Measurements from ENCODE around the gene NCAN. TPM values are rescaled to one million over a fixed set of nuclear protein-coding genes. Genes with fewer than 3 reads are reported as not detected.

The NCAN gene
- total RNA-seq, 1 donor from 2014 or later = 0.17 TPM

DNA sequence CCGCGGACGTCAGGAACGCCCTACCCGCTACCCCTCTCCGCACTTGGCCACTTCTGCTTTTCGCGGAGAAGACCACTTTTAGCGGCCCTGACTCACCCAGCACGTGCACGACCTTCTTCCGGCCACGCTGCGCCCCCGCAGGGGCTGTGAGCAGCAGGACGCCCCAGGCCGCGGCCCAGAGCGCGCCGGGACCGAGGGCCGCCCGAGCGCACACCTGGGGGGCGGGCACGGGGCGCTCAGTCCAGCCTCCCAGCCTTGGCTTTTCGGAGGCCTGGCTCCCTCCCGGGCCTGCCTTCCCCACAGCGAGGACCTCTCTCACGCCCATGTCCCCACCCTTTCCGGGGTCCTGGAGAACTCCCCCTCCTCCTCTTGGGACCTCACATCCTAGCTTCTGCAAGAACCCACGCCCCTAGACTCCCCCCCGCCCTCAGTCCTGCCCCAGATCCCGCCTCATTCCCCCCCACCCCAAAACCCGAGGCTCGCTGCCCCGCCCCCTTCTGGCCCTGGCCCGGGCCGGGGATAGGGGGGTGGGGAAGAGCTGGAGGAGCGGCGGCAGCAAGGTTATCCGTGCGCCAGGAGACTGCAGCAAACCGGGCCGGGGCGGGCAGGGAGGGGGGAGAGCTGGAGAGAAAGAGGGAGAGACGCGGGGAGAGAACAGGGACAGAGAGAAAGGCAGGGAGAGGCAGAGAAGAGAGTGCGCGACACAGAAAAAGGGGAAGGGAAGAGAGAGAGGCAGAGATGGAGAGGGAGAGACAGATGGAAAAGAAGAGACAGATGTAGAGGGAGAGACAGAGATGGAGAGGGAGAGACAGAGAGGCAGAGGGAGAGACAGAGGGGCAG is 49.8 kb downstream of the NCAN start:
- H3K4me3 ChIP-seq (ENCODE audit: low read depth, low read length) = no peak overlapping the region
- peaks cover 49% of the 10 kb centered on the region for H3K27me3 ChIP-seq (ENCODE audit: control insufficient read depth, insufficient read depth, low read length)
- no peak for TF ChIP-seq CTCF (IDR thresholded peaks at IDR 0.05; ENCODE audit: insufficient read depth, low read length, poor library complexity, severe bottlenecking)

GRCh38 chr19:19262190-19263057 is 50.7 kb downstream of the NCAN start:
- no peak overlapping the region for H3K4me3 ChIP-seq (ENCODE audit: low read depth, low read length)
- H3K36me3 ChIP-seq (ENCODE audit: control insufficient read depth, insufficient read depth, low read length) = no peaks in the 10 kb centered on the region
- peaks cover 43% of the 10 kb centered on the region for H3K27me3 ChIP-seq (ENCODE audit: control insufficient read depth, insufficient read depth, low read length)
- DNase-seq (ENCODE audit: low read depth) = no peak
- no peak for TF ChIP-seq CTCF (IDR thresholded peaks at IDR 0.05; ENCODE audit: insufficient read depth, low read length, poor library complexity, severe bottlenecking)

More for the DNA sequence above, 49.8 kb downstream of the NCAN start:
- no peak for DNase-seq (ENCODE audit: low read depth)
- H3K36me3 ChIP-seq (ENCODE audit: control insufficient read depth, insufficient read depth, low read length) = no peaks in the 10 kb centered on the region

DNA sequence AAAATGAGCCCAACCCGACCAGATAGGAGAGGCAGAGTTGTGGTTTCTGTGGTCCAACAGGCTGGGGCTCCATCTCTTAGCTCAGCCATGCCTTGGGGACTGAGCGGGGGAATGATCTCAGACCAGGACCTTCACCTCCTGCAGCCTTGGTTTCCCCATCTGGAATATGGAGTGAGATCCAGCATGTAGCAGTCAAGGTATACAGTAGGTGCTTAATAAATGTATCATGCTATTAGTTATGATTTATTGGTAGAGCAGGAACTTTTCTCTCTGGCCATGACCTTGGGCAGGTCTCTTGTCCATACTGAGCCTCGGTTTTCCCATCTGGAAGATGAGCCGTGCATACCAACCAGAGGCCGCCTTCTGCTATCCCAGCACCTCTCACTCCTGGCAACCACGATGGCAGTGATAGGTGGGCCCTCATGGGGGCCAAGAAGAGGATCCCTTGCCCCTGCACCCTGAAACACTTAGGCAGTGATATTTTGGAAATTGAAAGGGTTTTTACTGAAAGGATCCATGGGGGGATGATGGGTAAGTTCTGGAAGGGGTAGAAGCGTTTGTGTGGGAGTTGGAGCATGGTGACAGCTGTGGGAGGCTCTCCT is 52.2 kb downstream of the NCAN start:
- Histone ChIP-seq H3K4me3 (ENCODE audit: low read depth, low read length) (no peak overlapping the region), H3K36me3 (ENCODE audit: control insufficient read depth, insufficient read depth, low read length) (no peaks in the 10 kb centered on the region), H3K27me3 (ENCODE audit: control insufficient read depth, insufficient read depth, low read length) (peaks cover 41% of the 10 kb centered on the region)
- DNase-seq (ENCODE audit: low read depth) = no peak
- no peak for TF ChIP-seq CTCF (IDR thresholded peaks at IDR 0.05; ENCODE audit: insufficient read depth, low read length, poor library complexity, severe bottlenecking)

GRCh38 chr19:19267305-19267704 is 55.5 kb downstream of the NCAN start:
- TF ChIP-seq CTCF (IDR thresholded peaks at IDR 0.05; ENCODE audit: insufficient read depth, low read length, poor library complexity, severe bottlenecking) = no peak
- DNase-seq (ENCODE audit: low read depth) = no peak

DNA sequence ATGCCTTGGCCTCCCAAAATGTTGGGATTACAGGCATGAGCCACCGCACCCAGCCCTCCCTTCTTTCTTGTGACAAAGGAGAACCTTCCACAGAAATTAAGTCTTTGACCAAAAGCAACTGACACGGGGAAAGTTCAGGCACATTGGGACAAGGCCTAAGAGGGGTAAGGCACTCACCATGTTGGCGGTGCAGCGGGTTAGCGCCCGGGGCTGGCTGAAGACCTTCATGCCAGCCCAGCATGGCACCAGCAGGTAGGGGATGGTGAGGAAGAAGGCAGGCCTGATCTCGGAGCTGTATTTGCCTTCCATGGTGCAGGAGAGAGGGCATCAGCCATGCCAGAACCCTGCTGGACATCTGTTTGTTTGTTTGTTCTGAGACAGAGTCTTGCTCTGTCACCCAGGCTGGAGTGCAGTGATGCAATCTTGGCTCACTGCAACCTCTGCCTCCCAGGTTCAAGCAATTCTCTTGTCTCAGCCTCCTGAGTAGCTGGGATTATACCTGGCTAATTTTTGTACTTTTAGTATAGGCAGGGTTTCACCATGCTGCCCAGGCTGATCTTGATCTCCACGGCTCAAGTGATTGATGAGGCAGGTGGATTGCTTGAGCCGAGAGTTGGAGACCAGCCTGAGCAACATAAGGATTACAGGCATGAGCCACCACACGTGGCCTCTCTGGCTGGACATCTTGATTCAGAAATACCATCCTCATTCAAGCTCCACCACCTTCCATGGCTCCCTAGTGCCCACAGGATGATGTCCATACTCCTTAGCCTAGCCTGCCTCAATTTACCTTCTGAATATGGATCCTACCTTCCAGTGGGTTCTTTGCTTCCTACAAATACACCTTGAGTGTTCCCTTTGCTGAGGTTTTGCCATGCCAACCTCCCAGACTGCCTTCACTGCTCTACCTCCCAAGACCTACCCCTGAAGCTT is 57.0 kb downstream of the NCAN start:
- no peak for DNase-seq (ENCODE audit: low read depth)
- H3K36me3 ChIP-seq (ENCODE audit: control insufficient read depth, insufficient read depth, low read length) = no peaks in the 10 kb centered on the region
- no peak for TF ChIP-seq CTCF (IDR thresholded peaks at IDR 0.05; ENCODE audit: insufficient read depth, low read length, poor library complexity, severe bottlenecking)
- H3K4me3 ChIP-seq (ENCODE audit: low read depth, low read length) = no peak overlapping the region
- H3K27me3 ChIP-seq (ENCODE audit: control insufficient read depth, insufficient read depth, low read length) = peaks cover 7% of the 10 kb centered on the region

More at GRCh38 chr19:19267305-19267704, 55.5 kb downstream of the NCAN start:
- H3K4me3 ChIP-seq (ENCODE audit: low read depth, low read length) = no peak overlapping the region
- H3K36me3 ChIP-seq (ENCODE audit: control insufficient read depth, insufficient read depth, low read length) = no peaks in the 10 kb centered on the region
- peaks cover 19% of the 10 kb centered on the region for H3K27me3 ChIP-seq (ENCODE audit: control insufficient read depth, insufficient read depth, low read length)

All from kidney epithelial cell (primary cell).